OCI-LY7 (cell line): ENCODE measurements around the gene ARV1. TPM values are rescaled to one million over a fixed set of nuclear protein-coding genes. Genes with fewer than 3 reads are reported as not detected.

Experiments
- BruUV-seq: library from RNA; stranded (reverse); fragments of 400-500 nt; replicated peaks from 2 replicates; lab custom pipeline; 2021; lab: Mats Ljungman, UMichigan
- CTCF ChIA-PET: fragments of 300-600 bp; sonication (Branson Sonifier 250); formaldehyde crosslinking; loops from one replicate; lab custom pipeline; 2022; ENCODE audit warnings: antibody characterized with exemption; ENCODE audit not compliant: unreplicated experiment; lab: Charles Lee
- POLR2A ChIA-PET: fragments of 300-600 bp; sonication (Branson Sonifier 250); formaldehyde crosslinking; loops from one replicate; lab custom pipeline; 2022; ENCODE audit warnings: antibody characterized with exemption; lab: Charles Lee
- DNase-seq: peaks from one replicate; pipeline ENCODE4 v3.0.0-alpha.2; 2015; ENCODE audit warnings: low spot score
- H2AFZ ChIP-seq: fragments of 200-600 bp; sonication (generic), shearing (Covaris generic); 2 replicates; pipeline ENCODE4 v1.6.1; 2014; ENCODE audit warnings: mild to moderate bottlenecking, antibody characterized with exemption, low read length, moderate library complexity
- H3K27ac ChIP-seq: fragments of 200-600 bp; sonication (generic); 2 replicates; pipeline ENCODE4 v1.5.1; 2014; ENCODE audit warnings: mixed run types, low read depth, mild to moderate bottlenecking, moderate library complexity, low read length, inconsistent platforms; ENCODE audit not compliant: poor library complexity, severe bottlenecking
- H3K36me3 ChIP-seq: fragments of 200-600 bp; sonication (generic); 2 replicates; pipeline ENCODE4 v1.6.1; 2014; ENCODE audit warnings: mild to moderate bottlenecking, antibody characterized with exemption, low read length, moderate library complexity, mixed read lengths; ENCODE audit not compliant: insufficient read depth
- H3K4me1 ChIP-seq: fragments of 200-600 bp; sonication (generic); 2 replicates; pipeline ENCODE4 v1.5.1; 2014; ENCODE audit warnings: mild to moderate bottlenecking, low read length; ENCODE audit not compliant: insufficient read depth, poor library complexity, severe bottlenecking
- H3K4me2 ChIP-seq: fragments of 200-600 bp; sonication (generic); 2 replicates; pipeline ENCODE4 v1.6.1; 2014; ENCODE audit warnings: mild to moderate bottlenecking, low read length
- H3K4me3 ChIP-seq: fragments of 200-600 bp; sonication (generic); 2 replicates; pipeline ENCODE4 v1.5.1; 2014; ENCODE audit warnings: mild to moderate bottlenecking, low read depth, low read length; ENCODE audit not compliant: poor library complexity, severe bottlenecking
- H3K79me2 ChIP-seq: fragments of 200-600 bp; sonication (generic); 2 replicates; pipeline ENCODE4 v1.6.1; 2016; ENCODE audit warnings: low read depth, mild to moderate bottlenecking, low read length, moderate library complexity, mixed read lengths; ENCODE audit not compliant: insufficient read depth
- H3K9me2 ChIP-seq: fragments of 200-600 bp; sonication (generic); 2 replicates; pipeline ENCODE4 v1.6.1; 2016; ENCODE audit warnings: mild to moderate bottlenecking, low read length, mixed read lengths; ENCODE audit not compliant: insufficient read depth
- H3K9me3 ChIP-seq: fragments of 200-600 bp; sonication (generic); 2 replicates; pipeline ENCODE4 v1.6.1; 2014; ENCODE audit warnings: mild to moderate bottlenecking, mixed run types, low read length, mixed read lengths
- H4K20me1 ChIP-seq: fragments of 200-600 bp; sonication (generic); 2 replicates; pipeline ENCODE4 v1.6.1; 2014; ENCODE audit warnings: mild to moderate bottlenecking, antibody characterized with exemption, low read length, moderate library complexity, mixed read lengths; ENCODE audit not compliant: insufficient read depth
- CTCF ChIP-seq: fragments of 200-600 bp; sonication (generic); conservative IDR thresholded peaks from 2 replicates; pipeline ENCODE4 v1.5.1; 2014; ENCODE audit warnings: mild to moderate bottlenecking, antibody characterized with exemption, low read length, moderate library complexity, mixed read lengths
- EZH2phosphoT487 ChIP-seq: fragments of 200-600 bp; sonication (generic); IDR thresholded peaks from 2 replicates; pipeline ENCODE4 v1.6.1; 2018; ENCODE audit warnings: low read depth, borderline replicate concordance, mild to moderate bottlenecking, mixed run types, antibody characterized with exemption, low read length, moderate library complexity, mixed read lengths
- intact Hi-C: fragments of 100-400 bp; cut with micrococcal nuclease; formaldehyde crosslinking; loops from one replicate; pipeline ENCODE4 v1.10.0; 2022; ENCODE audit not compliant: unreplicated experiment
- total RNA-seq, 2 experiments: library from RNA; depleted of rRNA in 1 of 2; stranded (reverse); fragments of >200 nt in 1 of 2; shearing (Covaris generic) in 1 of 2; gene quantifications; 2 replicates each; pipeline ENCODE4 v1.2.3, GENCODE V29; 2014 to 2022

ARV1 gene
- total RNA-seq, 2 experiments from 2014 or later = 15.1 to 21.2 TPM

GRCh38 chr1:230979952-230980351, 1.1 kb downstream of the ARV1 start:
- no peak for TF ChIP-seq EZH2phosphoT487
- no peak for TF ChIP-seq CTCF
- peaks cover 29% of the 10 kb centered on the region for H3K36me3 ChIP-seq
- H3K27ac ChIP-seq = peak overlapping the region; percentile 68
- H3K4me3 ChIP-seq = peak overlapping the region; percentile 93
- H3K9me3 ChIP-seq = no peaks in the 10 kb centered on the region
- DNase-seq = peak; percentile 43
- CTCF ChIA-PET = interaction anchor here (1.0 kb wide), 1 partner anchor 58 kb away, joined by 3 read pairs; no protein-coding TSS in a partner anchor
- H4K20me1 ChIP-seq = peaks cover 7% of the 10 kb centered on the region; the same call in 1 of the 2 replicates
- peaks cover 22% of the 10 kb centered on the region for H3K4me1 ChIP-seq
- BruUV-seq = no TSS peak
- H3K9me2 ChIP-seq = no peaks in the 10 kb centered on the region
- POLR2A ChIA-PET = interaction anchor here (1.1 kb wide), 1 partner anchor 9 kb away, joined by 7 read pairs; no protein-coding TSS in a partner anchor
- peaks cover 41% of the 10 kb centered on the region; the same call in 1 of the 2 replicates for H3K79me2 ChIP-seq
- H2AFZ ChIP-seq = peak overlapping the region; percentile 89
- H3K4me2 ChIP-seq = peak overlapping the region; percentile 84
- intact Hi-C loops = loop anchor here (1.0 to 5.0 kb wide), 7 partner anchors 58 to 632 kb away; partner anchors contain the start of gene COG2

DNA sequence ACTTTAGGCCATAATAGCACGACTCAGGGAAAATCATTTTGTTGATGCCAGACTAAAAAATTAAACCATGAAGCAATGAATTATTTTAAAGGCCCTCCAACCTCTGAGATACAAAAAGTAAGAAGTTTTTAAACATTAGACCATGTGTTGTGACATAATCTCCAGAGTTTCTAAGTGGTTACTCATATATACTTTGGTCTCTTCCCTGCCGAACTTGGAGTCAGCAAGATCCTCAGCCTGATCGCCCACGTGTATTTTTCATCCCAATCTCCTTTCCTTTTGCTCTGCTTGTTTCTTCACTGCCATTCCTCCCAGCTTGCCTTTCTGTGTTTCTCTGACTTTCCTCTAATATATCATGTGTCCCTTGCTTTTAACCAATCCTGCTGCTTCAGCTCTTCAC, 3.8 kb downstream of the ARV1 start:
- no TSS peak for BruUV-seq
- peaks cover 24% of the 10 kb centered on the region; the same call in 1 of the 2 replicates for H3K79me2 ChIP-seq
- CTCF ChIA-PET = no interaction called here

More for the DNA sequence above, 3.8 kb downstream of the ARV1 start:
- Histone ChIP-seq H4K20me1 (no peaks in the 10 kb centered on the region; the same call in none of the 2 replicates), H2AFZ (no peak overlapping the region), H3K4me1 (peaks cover 19% of the 10 kb centered on the region), H3K27ac (no peak overlapping the region), H3K9me2 (no peaks in the 10 kb centered on the region), H3K9me3 (no peaks in the 10 kb centered on the region), H3K36me3 (peaks cover 17% of the 10 kb centered on the region), H3K4me3 (no peak overlapping the region), H3K4me2 (no peak overlapping the region)
- POLR2A ChIA-PET = interaction anchor here (0.5 to 1.5 kb wide), 5 partner anchors 8 to 575 kb away, joined by 3 to 5 read pairs (median 3); no protein-coding TSS in a partner anchor
- DNase-seq = no peak
- TF ChIP-seq EZH2phosphoT487 (no peak), CTCF (no peak)
- intact Hi-C loops = no loop called here
